HFFc6 (cell line): Measurements from ENCODE around the gene ZNF469. TPM values are rescaled to one million over a fixed set of nuclear protein-coding genes. Genes with fewer than 3 reads are reported as not detected.

Source experiments
- DNase-seq: peaks from one replicate; pipeline ENCODE4 v3.0.0-alpha.2; 2018
- H3K27ac Mint-ChIP-seq: 2 replicates; pipeline ENCODE4 v1.8.0; 2020; ENCODE audit warnings: mild to moderate bottlenecking, mixed read lengths
- H3K27me3 Mint-ChIP-seq: 2 replicates; pipeline ENCODE4 v1.8.0; 2021; ENCODE audit warnings: mild to moderate bottlenecking, moderate library complexity, mixed read lengths; ENCODE audit not compliant: insufficient read depth
- H3K36me3 Mint-ChIP-seq: 2 replicates; pipeline ENCODE4 v1.8.0; 2021; ENCODE audit warnings: low read depth, mixed read lengths
- H3K4me1 Mint-ChIP-seq: 2 replicates; pipeline ENCODE4 v1.8.0; 2020; ENCODE audit warnings: low read depth, mixed read lengths
- H3K4me3 Mint-ChIP-seq: 2 replicates; pipeline ENCODE4 v1.8.0; 2020; ENCODE audit warnings: mild to moderate bottlenecking, moderate library complexity, mixed read lengths
- H3K9me3 Mint-ChIP-seq: 2 replicates; pipeline ENCODE4 v1.8.0; 2020; ENCODE audit warnings: mild to moderate bottlenecking, mixed read lengths
- total RNA-seq, 6 experiments: library from RNA; stranded (reverse); fragmentation: NEBNext Ultra II Directional; extraction: Animal tissue kit (Norgen Biotek cat#: 25700); gene quantifications; 2 replicates in 1 of 6; 3 replicates in 5 of 6; pipeline ENCODE4 v1.2.3, GENCODE V29; 2021
- TF ChIP-seq, protein P1 (sequence below): fragments of 200-600 bp; sonication (generic); IDR thresholded peaks from 2 replicates; pipeline ENCODE4 v1.5.0; 2021; ENCODE audit warnings: antibody characterized with exemption, mild to moderate bottlenecking

ZNF469 gene
- total RNA-seq, 6 experiments from 2014 or later, result 9.4 to 17.5 (median 10.1) TPM

DNA sequence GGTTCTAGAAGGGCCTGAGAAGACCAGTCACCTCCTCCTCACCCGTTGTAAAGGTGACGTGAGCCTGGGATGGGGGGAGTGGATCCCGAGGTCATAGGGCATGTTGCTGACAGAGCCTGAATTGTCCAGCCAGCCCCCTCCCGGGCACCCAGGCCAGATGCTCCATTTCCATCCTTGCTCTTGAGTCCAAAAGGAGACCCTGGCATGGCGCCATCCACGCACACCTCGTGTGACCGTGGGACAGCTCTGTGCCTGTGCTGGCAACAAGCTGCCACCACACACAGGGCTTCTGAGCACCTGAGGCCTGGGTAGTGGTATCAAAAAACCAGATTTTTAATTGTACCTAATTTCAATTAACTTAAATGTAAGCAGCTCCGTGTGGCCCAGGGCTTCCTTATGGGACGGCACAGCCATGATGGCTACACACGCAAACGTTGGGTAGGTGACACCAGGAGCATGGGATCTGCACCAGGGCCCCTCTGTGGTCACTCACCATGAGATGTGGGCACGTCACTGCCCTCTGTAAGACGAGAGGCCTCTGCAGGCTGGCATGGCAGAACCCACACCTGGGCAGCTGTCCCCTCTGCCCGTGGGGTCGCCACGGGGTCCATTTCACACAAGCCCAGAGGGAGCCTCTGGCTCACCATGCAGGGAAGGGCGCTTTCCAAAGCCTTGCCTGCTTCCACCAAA lies 37.6 kb upstream of the ZNF469 start:
- TF ChIP-seq, protein P1, sequence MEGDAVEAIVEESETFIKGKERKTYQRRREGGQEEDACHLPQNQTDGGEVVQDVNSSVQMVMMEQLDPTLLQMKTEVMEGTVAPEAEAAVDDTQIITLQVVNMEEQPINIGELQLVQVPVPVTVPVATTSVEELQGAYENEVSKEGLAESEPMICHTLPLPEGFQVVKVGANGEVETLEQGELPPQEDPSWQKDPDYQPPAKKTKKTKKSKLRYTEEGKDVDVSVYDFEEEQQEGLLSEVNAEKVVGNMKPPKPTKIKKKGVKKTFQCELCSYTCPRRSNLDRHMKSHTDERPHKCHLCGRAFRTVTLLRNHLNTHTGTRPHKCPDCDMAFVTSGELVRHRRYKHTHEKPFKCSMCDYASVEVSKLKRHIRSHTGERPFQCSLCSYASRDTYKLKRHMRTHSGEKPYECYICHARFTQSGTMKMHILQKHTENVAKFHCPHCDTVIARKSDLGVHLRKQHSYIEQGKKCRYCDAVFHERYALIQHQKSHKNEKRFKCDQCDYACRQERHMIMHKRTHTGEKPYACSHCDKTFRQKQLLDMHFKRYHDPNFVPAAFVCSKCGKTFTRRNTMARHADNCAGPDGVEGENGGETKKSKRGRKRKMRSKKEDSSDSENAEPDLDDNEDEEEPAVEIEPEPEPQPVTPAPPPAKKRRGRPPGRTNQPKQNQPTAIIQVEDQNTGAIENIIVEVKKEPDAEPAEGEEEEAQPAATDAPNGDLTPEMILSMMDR, result no peak
- Mint-ChIP-seq H3K27me3 (peaks cover 6% of the 10 kb centered on the region), H3K27ac (no peak overlapping the region), H3K9me3 (peaks cover 13% of the 10 kb centered on the region), H3K36me3 (peaks cover 9% of the 10 kb centered on the region; the same call in 1 of the 2 replicates), H3K4me1 (no peaks in the 10 kb centered on the region), H3K4me3 (no peak overlapping the region)
- no peak for DNase-seq

DNA sequence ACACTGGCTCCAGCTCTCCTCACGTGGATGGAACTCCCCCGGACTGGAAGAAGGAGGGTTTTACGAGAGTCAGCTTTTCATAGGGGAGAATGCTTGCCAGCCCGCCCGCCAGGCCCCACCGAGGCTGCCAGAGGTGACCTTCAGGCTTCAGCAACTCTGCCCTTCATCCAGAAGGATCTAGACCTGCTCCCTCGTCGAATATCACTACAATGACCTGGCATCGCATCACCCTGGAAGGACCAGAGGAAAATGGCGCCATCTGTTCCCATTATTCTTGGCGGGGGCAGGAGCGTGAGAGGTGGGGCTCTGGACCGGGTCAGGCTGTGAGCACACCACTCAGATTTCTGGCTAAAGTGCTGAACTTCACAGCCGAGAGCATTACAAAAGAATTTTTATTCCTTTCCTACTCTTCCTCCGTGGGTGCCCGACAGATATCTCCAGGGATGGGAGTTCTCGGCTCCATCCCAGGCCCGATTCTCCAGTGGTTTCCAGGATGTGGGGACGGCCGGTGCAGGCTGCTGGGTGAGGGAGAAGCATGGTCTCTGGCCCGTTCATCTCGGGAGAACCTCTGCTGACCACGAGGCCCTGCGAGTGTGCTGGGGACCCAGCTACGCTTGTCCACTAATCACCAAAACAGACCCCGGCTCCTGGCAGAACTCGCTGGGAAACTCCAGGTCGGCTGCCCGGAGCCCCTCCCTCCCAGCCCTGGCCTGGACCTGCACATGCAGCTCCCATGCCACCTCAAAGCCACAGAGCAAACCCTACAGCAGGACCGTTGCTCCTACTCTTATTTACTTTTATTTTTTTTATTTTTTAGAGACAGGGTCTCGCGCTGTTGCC lies 36.8 kb upstream of the ZNF469 start:
- TF ChIP-seq, protein P1, result no peak
- DNase-seq, result no peak
- H3K27ac Mint-ChIP-seq, result no peak overlapping the region
- H3K4me3 Mint-ChIP-seq, result no peak overlapping the region
- H3K9me3 Mint-ChIP-seq, result peaks cover 13% of the 10 kb centered on the region
- H3K4me1 Mint-ChIP-seq, result no peaks in the 10 kb centered on the region
- peaks cover 6% of the 10 kb centered on the region for H3K27me3 Mint-ChIP-seq
- peaks cover 9% of the 10 kb centered on the region; the same call in 1 of the 2 replicates for H3K36me3 Mint-ChIP-seq

DNA sequence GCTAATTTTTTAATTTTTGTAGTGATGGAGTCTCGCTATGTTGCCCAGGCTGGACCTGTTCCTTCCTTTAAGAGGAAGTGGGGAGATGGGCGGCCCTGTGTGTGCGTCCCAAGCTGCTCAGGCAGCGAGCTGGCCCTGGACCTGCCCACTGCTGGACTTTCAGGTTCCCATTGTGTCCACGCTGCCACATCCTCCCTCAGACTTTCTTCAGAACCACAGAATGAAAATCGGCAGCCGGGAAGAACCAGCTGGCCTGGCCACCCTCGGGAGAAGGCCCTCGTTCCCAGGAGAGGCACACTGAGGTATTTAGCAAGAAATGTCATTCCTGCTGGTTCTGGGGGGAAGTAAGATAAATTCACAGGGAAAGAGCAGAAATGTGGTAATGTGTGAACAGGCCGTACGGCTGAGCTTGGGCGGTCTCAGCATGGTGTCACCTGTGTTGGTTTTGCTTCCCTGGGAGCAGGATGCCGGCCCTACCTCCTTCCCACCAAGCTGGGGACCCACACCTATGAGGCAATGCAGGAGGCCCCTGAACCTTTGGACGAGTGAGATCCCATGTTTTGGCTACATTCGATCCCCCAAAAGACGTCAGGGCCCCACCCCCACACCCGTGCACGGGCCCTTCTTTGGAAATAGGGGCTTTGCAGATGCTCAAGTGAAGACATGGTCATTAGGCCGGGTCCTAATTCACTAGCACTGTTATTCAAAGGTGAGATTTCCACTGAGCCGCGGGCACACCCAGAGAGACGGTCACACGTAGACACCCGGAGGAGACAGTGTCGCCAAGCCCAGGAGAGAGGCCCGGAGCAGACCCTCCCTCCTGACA lies 35.9 kb upstream of the ZNF469 start:
- Mint-ChIP-seq H3K27ac (no peak overlapping the region), H3K27me3 (peaks cover 8% of the 10 kb centered on the region), H3K36me3 (peaks cover 9% of the 10 kb centered on the region; the same call in 1 of the 2 replicates), H3K4me1 (no peaks in the 10 kb centered on the region), H3K9me3 (peaks cover 13% of the 10 kb centered on the region), H3K4me3 (no peak overlapping the region)
- TF ChIP-seq, protein P1, result no peak
- no peak for DNase-seq

DNA sequence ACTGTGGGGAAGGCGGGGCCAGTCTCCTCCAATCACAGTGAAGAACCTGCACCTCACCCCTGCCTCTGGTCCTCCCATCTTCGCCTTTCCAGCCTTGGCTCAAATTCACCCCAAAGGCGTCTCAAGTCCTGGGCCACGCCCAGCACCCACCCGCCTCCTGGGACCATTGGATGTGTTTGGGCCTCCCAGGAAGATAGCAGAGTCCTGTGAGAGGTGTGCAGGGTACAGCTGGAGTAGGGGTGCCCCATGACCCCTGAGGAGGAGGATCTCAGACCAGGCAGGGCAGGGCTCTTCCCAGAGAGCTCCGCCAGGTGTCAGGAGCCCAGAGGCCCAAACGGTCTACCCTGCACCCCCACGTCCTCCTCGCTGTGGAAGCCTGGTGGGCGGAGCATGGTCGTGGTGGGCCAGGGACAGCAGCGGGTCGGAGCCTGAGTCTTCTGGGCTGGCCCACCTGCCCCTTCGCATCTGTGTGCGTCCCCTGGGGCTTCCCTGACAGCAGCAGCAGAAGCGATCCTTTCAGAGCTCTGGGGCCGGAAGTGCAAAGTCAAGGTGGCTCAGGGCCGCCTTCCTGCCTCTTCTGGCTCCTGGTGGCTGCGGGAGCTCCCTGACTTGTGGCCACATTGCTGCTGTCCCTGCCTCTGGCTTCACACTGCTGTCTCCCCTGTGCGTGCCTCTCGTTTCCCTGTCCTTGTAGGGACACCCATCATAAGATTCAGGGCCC lies 34.9 kb upstream of the ZNF469 start:
- Mint-ChIP-seq H3K27me3 (peaks cover 8% of the 10 kb centered on the region), H3K4me1 (no peaks in the 10 kb centered on the region), H3K27ac (no peak overlapping the region), H3K9me3 (peaks cover 13% of the 10 kb centered on the region), H3K36me3 (peaks cover 9% of the 10 kb centered on the region; the same call in 1 of the 2 replicates), H3K4me3 (no peak overlapping the region)
- TF ChIP-seq, protein P1, result no peak
- no peak for DNase-seq
